ENCODE data around the gene ACTMAP.
"Not testable (repeated sequence)": the region's sequence is repeated elsewhere in the genome, so short reads cannot be mapped to it uniquely, and the experiment has no call there.

ACTMAP gene

GRCh38 chr19:40743926-40744325 lies 6.4 kb downstream of the ACTMAP start:
- no peak for DNase-seq (ENCODE audit: low read depth in 3 of 3)

- no peak for DNase-seq (ENCODE audit: low read depth in 3 of 3)
These were observed 7.4 kb downstream of the ACTMAP start for GRCh38 chr19:40742886-40743285.

- DNase-seq (ENCODE audit: low read depth in 3 of 3) = no peak
These were observed 7.8 kb downstream of the ACTMAP start for GRCh38 chr19:40742477-40742876.

- no peak for DNase-seq (ENCODE audit: low read depth in 3 of 3)
These were observed 8.5 kb downstream of the ACTMAP start for GRCh38 chr19:40741527-40742390.

- no peak for DNase-seq (ENCODE audit: low read depth in 3 of 3)
These were observed 9.5 kb downstream of the ACTMAP start for GRCh38 chr19:40740747-40741146.

GRCh38 chr19:40739871-40740703 lies 10.2 kb downstream of the ACTMAP start:
- DNase-seq (ENCODE audit: low read depth in 3 of 3) = no peak

- DNase-seq (ENCODE audit: low read depth in 3 of 3) = no peak
These were observed 11.0 kb downstream of the ACTMAP start for GRCh38 chr19:40739030-40739839.

GRCh38 chr19:40737102-40737644 lies 13.1 kb downstream of the ACTMAP start:
- no peak for DNase-seq (ENCODE audit: low read depth in 3 of 3)

- no peak for DNase-seq (ENCODE audit: low read depth in 3 of 3)
These were observed 13.6 kb downstream of the ACTMAP start for GRCh38 chr19:40736661-40737060.

GRCh38 chr19:40735013-40735771 lies 15.1 kb downstream of the ACTMAP start:
- DNase-seq (ENCODE audit: low read depth in 3 of 3) = no peak

- DNase-seq (ENCODE audit: low read depth in 3 of 3) = no peak
These were observed 17.1 kb downstream of the ACTMAP start for GRCh38 chr19:40733149-40733548.

- DNase-seq (ENCODE audit: low read depth in 3 of 3) = not testable (repeated sequence)
These were observed 18.0 kb downstream of the ACTMAP start for GRCh38 chr19:40732304-40732703.

- DNase-seq (ENCODE audit: low read depth in 3 of 3) = not testable (repeated sequence)
These were observed 20.2 kb downstream of the ACTMAP start for GRCh38 chr19:40730065-40730464.

- no peak for DNase-seq (ENCODE audit: low read depth in 3 of 3)
These were observed 24.0 kb downstream of the ACTMAP start for GRCh38 chr19:40726279-40726678.

GRCh38 chr19:40724855-40725254 lies 25.4 kb downstream of the ACTMAP start:
- no peak for DNase-seq (ENCODE audit: low read depth in 3 of 3)

GRCh38 chr19:40724315-40724714 lies 26.0 kb downstream of the ACTMAP start:
- no peak for DNase-seq (ENCODE audit: low read depth in 3 of 3)

GRCh38 chr19:40723661-40724254 lies 26.5 kb downstream of the ACTMAP start:
- no peak for DNase-seq (ENCODE audit: low read depth in 3 of 3)

- no peak for DNase-seq (ENCODE audit: low read depth in 3 of 3)
These were observed 28.2 kb downstream of the ACTMAP start for GRCh38 chr19:40721936-40722661.

- DNase-seq (ENCODE audit: low read depth in 3 of 3) = no peak
These were observed 29.2 kb downstream of the ACTMAP start for GRCh38 chr19:40721140-40721486.

- no peak for DNase-seq (ENCODE audit: low read depth in 3 of 3)
These were observed 30.8 kb downstream of the ACTMAP start for GRCh38 chr19:40719414-40719894.

Data from stimulated activated CD4-positive, alpha-beta T cell treated with anti-CD3 and anti-CD28 coated beads, TNF-alpha, amount 100 ng/mL, for 48 hours (primary cell).